DOHH2 (cell line): ENCODE data around the gene PATJ.
"Not testable (repeated sequence)": the region's sequence is repeated elsewhere in the genome, so short reads cannot be mapped to it uniquely, and the experiment has no call there.

ENCODE experiments used
- EZH2phosphoT487 ChIP-seq: fragments of 200-600 bp; sonication (generic); IDR thresholded peaks from 2 replicates; pipeline ENCODE4 v1.6.1; 2017; ENCODE audit warnings: borderline replicate concordance, mild to moderate bottlenecking, antibody characterized with exemption, low read length, moderate library complexity, mixed read lengths
- TF ChIP-seq, protein P1 (sequence below): fragments of 200-600 bp; sonication (generic); IDR thresholded peaks from one replicate; pipeline ENCODE4 v1.5.1; 2014; ENCODE audit warnings: antibody characterized with exemption, mild to moderate bottlenecking, low read depth, low read length; ENCODE audit not compliant: poor library complexity, severe bottlenecking

DNA sequence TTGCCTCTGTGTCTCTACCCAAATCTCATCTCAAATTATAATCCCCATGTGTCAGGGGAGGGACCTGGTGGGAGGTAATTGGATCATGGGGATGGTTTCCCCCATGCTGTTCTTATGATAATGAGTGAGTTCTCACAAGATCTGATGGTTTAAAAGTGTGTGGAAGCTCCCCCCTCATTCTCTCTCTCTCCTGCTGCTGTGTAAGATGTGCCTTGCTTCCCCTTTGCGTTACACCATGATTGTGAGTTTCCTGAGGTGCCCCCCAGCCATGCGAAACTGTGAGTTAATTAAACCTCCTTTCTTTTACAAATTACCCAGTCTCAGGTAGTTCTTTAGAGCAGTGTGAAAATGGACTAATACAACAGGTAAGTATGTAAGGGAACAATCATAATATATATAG lies 102.4 kb downstream of the PATJ start:
- TF ChIP-seq, protein P1, sequence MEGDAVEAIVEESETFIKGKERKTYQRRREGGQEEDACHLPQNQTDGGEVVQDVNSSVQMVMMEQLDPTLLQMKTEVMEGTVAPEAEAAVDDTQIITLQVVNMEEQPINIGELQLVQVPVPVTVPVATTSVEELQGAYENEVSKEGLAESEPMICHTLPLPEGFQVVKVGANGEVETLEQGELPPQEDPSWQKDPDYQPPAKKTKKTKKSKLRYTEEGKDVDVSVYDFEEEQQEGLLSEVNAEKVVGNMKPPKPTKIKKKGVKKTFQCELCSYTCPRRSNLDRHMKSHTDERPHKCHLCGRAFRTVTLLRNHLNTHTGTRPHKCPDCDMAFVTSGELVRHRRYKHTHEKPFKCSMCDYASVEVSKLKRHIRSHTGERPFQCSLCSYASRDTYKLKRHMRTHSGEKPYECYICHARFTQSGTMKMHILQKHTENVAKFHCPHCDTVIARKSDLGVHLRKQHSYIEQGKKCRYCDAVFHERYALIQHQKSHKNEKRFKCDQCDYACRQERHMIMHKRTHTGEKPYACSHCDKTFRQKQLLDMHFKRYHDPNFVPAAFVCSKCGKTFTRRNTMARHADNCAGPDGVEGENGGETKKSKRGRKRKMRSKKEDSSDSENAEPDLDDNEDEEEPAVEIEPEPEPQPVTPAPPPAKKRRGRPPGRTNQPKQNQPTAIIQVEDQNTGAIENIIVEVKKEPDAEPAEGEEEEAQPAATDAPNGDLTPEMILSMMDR: not testable (repeated sequence)
- TF ChIP-seq EZH2phosphoT487: not testable (repeated sequence)
